OCI-LY1 (cell line): ENCODE data around the gene GALNT18.

Experiments used
- H2AFZ ChIP-seq: fragments of 200-600 bp; sonication (generic), shearing (Covaris generic); 2 replicates; pipeline ENCODE4 v1.6.0; 2014; ENCODE audit warnings: antibody characterized with exemption, mild to moderate bottlenecking, low read length
- H3F3A ChIP-seq: fragments of 200-600 bp; sonication (generic), shearing (Covaris generic); 2 replicates; pipeline ENCODE4 v1.6.0; 2014; ENCODE audit warnings: mild to moderate bottlenecking, antibody characterized with exemption, low read length, moderate library complexity; ENCODE audit not compliant: insufficient read depth
- H3K27ac ChIP-seq: fragments of 200-600 bp; sonication (generic); 2 replicates; pipeline ENCODE4 v1.5.1; 2014; ENCODE audit warnings: low read length, mixed run types, mild to moderate bottlenecking, low read depth; ENCODE audit not compliant: poor library complexity, severe bottlenecking
- H3K27me3 ChIP-seq: fragments of 200-600 bp; sonication (generic); 2 replicates; pipeline ENCODE4 v1.6.0; 2014; ENCODE audit warnings: antibody characterized with exemption, mild to moderate bottlenecking, low read length, moderate library complexity; ENCODE audit not compliant: insufficient read depth
- H3K36me3 ChIP-seq: fragments of 200-600 bp; sonication (generic); 2 replicates; pipeline ENCODE4 v1.6.1; 2014; ENCODE audit warnings: mild to moderate bottlenecking, antibody characterized with exemption, low read length, moderate library complexity, mixed read lengths; ENCODE audit not compliant: insufficient read depth
- H3K4me1 ChIP-seq: fragments of 200-600 bp; sonication (generic); 2 replicates; pipeline ENCODE4 v1.5.1; 2014; ENCODE audit warnings: mild to moderate bottlenecking, low read length, moderate library complexity; ENCODE audit not compliant: insufficient read depth, severe bottlenecking
- H3K4me2 ChIP-seq: fragments of 200-600 bp; sonication (generic), shearing (Covaris generic); 2 replicates; pipeline ENCODE4 v1.6.1; 2014; ENCODE audit warnings: low read length
- H3K4me3 ChIP-seq: fragments of 200-600 bp; sonication (generic); 2 replicates; pipeline ENCODE4 v1.5.1; 2014; ENCODE audit warnings: low read length, low read depth, mild to moderate bottlenecking, mixed read lengths; ENCODE audit not compliant: poor library complexity, severe bottlenecking
- H3K79me2 ChIP-seq: fragments of 200-600 bp; shearing (Covaris generic); 2 replicates; pipeline ENCODE4 v1.6.1; 2016; ENCODE audit warnings: mixed run types, low read length, mixed read lengths; ENCODE audit not compliant: insufficient read depth
- H3K9ac ChIP-seq: fragments of 200-600 bp; sonication (generic), shearing (Covaris generic); 2 replicates; pipeline ENCODE4 v1.6.1; 2014; ENCODE audit warnings: mild to moderate bottlenecking, low read length, mixed read lengths
- H3K9me2 ChIP-seq: fragments of 200-600 bp; sonication (generic), shearing (Covaris generic); 2 replicates; pipeline ENCODE4 v1.6.1; 2014; ENCODE audit warnings: low read depth, mild to moderate bottlenecking, low read length, mixed read lengths
- H3K9me3 ChIP-seq: fragments of 200-600 bp; shearing (Covaris generic); 2 replicates; pipeline ENCODE4 v1.6.1; 2014; ENCODE audit warnings: low read length, mixed read lengths
- H4K20me1 ChIP-seq: fragments of 200-600 bp; sonication (generic), shearing (Covaris generic); 2 replicates; pipeline ENCODE4 v1.6.0; 2016; ENCODE audit warnings: mild to moderate bottlenecking, low read length; ENCODE audit not compliant: insufficient read depth
- EZH2 ChIP-seq: fragments of 200-600 bp; sonication (generic), shearing (Covaris generic); IDR thresholded peaks from 2 replicates; pipeline ENCODE4 v1.8.0; 2017; ENCODE audit warnings: borderline replicate concordance, mixed run types, mild to moderate bottlenecking, antibody characterized with exemption, low read length, moderate library complexity, mixed read lengths
- TF ChIP-seq, protein P1 (sequence below): fragments of 200-600 bp; sonication (generic), shearing (Covaris generic); IDR thresholded peaks from 2 replicates; pipeline ENCODE4 v1.5.1; 2017; ENCODE audit warnings: mild to moderate bottlenecking, antibody characterized with exemption, low read length, moderate library complexity, mixed read lengths

The GALNT18 gene

DNA sequence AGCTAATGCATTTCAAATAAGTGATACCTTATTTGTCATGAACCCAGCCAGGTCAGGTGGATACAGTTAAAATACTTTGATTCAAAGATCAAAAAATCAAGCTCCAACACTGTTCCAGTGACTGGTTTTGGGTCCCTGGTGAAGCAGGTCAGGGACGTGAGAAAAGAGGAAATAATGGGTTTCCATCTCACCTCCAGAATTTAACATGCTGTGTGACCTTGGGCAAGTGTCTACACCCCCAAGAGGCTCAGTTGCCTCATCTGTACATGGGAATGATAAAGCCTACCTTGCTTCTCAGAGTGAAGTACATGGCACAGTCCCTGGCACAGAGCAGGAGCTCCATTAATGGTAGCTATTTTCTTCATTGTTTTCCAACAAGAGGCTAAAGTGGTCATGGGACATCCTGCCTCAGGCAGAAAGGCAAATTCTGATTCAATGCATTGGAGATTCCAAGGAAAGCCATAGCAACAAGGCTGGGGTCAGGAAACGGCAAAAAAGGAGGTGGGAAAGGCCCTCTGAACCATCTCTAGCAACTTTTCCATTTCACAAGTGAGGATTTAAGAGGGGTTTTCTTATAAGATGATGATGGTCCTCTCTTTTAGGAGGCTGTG is 377.2 kb downstream of the GALNT18 start:
- Histone ChIP-seq H3K79me2 (no peaks in the 10 kb centered on the region), H3K9me2 (no peaks in the 10 kb centered on the region), H3F3A (no peaks in the 10 kb centered on the region), H3K27me3 (no peaks in the 10 kb centered on the region), H3K27ac (no peak overlapping the region), H3K4me2 (no peak overlapping the region), H4K20me1 (no peaks in the 10 kb centered on the region), H3K9ac (no peak overlapping the region), H3K36me3 (no peaks in the 10 kb centered on the region), H2AFZ (no peak overlapping the region), H3K4me3 (no peak overlapping the region), H3K9me3 (no peaks in the 10 kb centered on the region), H3K4me1 (peaks cover 9% of the 10 kb centered on the region)
- TF ChIP-seq, protein P1, sequence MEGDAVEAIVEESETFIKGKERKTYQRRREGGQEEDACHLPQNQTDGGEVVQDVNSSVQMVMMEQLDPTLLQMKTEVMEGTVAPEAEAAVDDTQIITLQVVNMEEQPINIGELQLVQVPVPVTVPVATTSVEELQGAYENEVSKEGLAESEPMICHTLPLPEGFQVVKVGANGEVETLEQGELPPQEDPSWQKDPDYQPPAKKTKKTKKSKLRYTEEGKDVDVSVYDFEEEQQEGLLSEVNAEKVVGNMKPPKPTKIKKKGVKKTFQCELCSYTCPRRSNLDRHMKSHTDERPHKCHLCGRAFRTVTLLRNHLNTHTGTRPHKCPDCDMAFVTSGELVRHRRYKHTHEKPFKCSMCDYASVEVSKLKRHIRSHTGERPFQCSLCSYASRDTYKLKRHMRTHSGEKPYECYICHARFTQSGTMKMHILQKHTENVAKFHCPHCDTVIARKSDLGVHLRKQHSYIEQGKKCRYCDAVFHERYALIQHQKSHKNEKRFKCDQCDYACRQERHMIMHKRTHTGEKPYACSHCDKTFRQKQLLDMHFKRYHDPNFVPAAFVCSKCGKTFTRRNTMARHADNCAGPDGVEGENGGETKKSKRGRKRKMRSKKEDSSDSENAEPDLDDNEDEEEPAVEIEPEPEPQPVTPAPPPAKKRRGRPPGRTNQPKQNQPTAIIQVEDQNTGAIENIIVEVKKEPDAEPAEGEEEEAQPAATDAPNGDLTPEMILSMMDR: no peak
- no peak for TF ChIP-seq EZH2

DNA sequence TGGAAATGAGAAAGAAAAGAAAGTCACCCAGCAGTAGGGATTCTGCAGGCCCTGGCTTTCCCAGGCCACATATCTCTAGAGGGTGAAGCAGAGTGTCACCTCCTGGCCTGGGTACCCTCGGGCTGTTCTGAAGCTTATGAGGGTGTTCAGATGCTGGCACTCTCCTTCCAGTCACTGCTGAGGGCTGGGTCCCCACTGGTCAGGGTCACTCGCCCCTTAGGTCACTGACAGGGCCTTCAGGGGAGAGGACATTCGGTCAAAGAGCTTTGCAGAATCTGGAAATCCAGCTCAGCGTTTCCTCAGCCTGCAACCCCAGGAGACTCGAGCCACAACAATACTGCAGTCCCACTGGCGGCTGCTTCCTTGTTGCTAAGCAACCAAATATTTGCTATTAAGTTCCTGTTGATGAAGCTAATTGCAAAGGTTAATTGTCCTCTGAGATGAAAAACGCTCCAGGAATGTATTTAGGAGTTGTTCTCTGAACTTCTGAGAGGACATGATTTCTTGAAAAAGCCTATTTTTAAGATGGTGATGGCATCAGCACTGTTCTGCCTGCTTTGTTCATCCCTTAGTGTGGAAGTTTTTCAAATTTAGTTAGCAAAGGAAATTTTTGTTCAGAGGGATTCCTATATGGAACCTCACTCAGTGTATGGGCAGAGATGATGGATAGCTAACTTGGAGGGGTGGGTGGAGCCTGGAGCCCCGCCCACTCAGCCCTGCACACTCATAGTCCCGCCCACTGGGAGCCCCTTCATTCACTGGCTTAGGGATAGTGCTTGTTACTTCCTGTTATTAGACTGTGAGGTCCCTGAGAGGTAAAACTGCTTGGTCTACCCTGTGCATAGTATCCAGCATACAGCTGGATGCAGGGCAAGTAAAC is 378.0 kb downstream of the GALNT18 start:
- Histone ChIP-seq H3F3A (no peaks in the 10 kb centered on the region), H3K4me1 (peaks cover 9% of the 10 kb centered on the region), H3K9me2 (no peaks in the 10 kb centered on the region), H3K36me3 (no peaks in the 10 kb centered on the region), H3K9ac (no peak overlapping the region), H3K27me3 (no peaks in the 10 kb centered on the region), H2AFZ (no peak overlapping the region), H3K27ac (no peak overlapping the region), H4K20me1 (no peaks in the 10 kb centered on the region), H3K4me2 (no peak overlapping the region), H3K4me3 (no peak overlapping the region), H3K9me3 (no peaks in the 10 kb centered on the region), H3K79me2 (no peaks in the 10 kb centered on the region)
- TF ChIP-seq, protein P1: no peak

DNA sequence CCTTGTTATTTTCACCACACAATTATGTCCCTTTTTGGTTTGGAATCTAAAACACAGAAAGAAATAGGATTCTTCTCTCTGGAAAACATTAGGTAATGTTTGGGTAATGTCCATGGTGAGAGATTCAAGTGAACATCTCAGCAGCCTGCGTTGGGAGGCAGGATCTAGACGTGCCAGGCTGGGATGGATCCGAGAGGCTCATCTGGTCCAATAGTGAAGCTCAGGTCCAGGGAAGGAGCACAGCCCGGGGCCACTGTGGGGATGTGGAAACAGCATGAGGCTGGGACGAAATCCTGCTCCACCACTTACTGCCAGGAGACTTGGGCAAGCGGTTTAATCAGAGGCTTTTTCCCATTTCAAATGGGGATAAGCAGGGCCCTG is 378.6 kb downstream of the GALNT18 start:
- Histone ChIP-seq H3K4me3 (no peak overlapping the region), H3K27me3 (no peaks in the 10 kb centered on the region), H3K9me2 (no peaks in the 10 kb centered on the region), H3K27ac (no peak overlapping the region), H3K9ac (no peak overlapping the region), H3K79me2 (no peaks in the 10 kb centered on the region), H4K20me1 (no peaks in the 10 kb centered on the region), H3K9me3 (no peaks in the 10 kb centered on the region), H3K4me1 (peaks cover 9% of the 10 kb centered on the region), H3K4me2 (no peak overlapping the region), H2AFZ (no peak overlapping the region), H3K36me3 (no peaks in the 10 kb centered on the region), H3F3A (no peaks in the 10 kb centered on the region)
- TF ChIP-seq, protein P1: no peak
- TF ChIP-seq EZH2: no peak
